Activated CD4-positive, CD25-positive, alpha-beta regulatory T cell (primary cell): ENCODE measurements around the gene SPAG7.

Experiments
- DNase-seq, 4 experiments: peaks; one replicate each; lab custom pipeline; 2025; lab: John Stamatoyannopoulos, UW

The SPAG7 gene

GRCh38 chr17:4967539-4968485, at the start of gene SPAG7:
TSS of gene SPAG7 (minus strand) at chr17:4967817. CDS start at chr17:4967804, 13 bp downstream.
- DNase-seq: peak; percentile 82 to 87 (median 84)

- DNase-seq: no peak
These were observed 46.7 kb upstream of the SPAG7 start for GRCh38 chr17:5014357-5014756.

DNA sequence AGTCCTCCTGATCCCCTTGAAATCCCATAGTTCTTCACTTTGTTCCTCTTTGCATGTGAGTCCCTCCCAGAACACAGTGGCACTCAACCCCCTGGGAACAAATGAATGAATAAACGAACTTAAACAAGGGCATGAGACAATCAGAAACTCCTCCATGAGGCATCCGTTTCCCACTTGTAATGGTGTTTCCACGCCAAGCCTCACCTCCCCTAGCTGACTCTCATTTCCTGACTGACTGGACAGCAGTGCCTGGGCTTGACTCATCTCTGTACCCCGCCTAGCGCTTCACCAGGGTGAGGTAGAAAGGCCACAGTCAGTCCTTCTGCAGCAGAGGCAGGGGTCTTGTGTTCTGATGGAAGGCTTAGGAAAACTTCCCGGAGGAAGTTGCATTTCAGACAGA, 44.3 kb upstream of the SPAG7 start:
- DNase-seq: no peak

- DNase-seq: no peak
These were observed 35.7 kb upstream of the SPAG7 start for GRCh38 chr17:5003214-5003867.

- DNase-seq: no peak
These were observed 34.6 kb upstream of the SPAG7 start for GRCh38 chr17:5002121-5002788.

DNA sequence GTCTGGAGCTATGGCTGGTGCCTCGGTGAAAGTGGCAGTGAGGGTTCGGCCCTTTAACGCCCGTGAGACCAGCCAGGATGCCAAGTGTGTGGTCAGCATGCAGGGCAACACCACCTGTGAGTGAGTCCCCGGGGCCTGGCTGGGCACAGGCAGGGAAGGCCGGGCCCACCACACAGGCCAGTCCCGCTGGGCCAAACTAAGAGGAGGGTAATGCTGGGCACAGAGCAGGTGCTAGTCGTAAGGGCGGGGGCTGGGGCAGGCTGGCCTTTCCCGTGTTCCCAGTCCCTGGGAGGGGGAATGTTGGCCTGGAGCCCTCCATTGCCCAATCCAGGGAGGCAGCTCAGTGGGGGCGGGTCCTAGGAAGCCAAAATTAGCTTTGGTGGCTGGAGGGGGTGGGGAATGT, 32.6 kb upstream of the SPAG7 start:
- DNase-seq: no peak

DNA sequence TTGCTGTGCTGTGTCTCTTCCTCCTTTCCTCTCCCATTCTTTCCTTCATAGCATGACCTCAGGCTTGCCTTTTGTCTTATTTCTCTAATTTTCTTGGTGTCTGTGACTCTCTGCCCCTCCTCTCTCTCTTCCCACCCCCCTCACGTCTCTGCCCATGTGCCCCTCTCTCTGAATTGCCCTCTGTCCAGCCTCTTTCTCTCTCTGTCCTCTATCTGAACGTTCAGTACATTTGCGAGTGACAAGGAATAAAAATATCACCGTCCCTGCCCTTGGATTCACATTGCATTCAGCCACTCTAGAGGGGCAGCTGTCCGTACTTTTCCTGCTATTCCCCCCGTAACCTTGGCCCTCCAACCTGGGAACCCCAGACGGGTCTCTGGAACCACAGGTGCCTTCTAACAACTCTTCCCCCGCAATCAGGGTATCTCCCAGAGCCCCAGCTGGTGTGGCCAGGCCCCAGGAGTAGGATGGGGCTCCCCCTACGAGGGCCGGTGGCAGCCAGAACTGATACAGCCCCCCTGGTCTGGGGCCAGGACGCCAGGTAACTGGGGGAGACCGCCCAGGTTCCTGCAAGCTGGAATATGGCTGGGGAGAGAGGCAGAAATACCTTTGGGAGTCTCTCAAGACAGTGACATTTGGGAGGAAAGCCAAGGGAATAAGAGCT, 31.9 kb upstream of the SPAG7 start:
- no peak for DNase-seq

DNA sequence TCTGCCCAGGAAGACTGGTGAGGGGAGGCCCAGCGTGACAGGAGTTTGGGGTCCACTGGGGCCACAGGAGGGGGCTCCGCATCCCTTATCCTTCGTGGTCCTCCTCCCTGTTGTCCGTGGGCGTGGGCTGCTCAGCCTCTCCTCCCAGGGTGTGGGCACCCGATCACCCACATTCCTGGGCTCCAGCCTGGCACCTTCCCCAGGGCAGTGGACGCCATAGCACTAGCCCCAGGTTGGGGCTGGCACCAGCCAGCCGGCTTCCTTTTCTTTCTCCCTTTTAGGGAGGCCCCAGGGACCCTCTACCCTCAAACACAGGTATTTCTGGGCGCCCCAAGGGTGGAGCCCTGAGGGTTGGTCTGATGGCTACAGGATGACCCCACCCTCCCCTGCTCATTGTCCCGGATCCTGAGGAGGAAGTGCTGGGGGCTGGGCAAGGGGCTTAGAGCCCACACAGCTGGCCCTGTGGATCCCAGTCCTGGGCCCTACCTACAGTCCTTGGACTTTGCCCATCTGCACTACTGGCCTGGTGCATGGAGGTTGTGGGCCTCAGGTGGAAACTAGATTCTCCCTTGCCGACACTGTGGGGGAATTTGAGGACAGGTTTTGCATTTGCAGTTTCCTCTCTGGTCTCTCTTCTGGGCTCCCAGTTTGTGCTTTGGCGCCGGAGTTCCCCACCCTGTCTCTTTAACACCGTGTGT, 31.3 kb upstream of the SPAG7 start:
- no peak for DNase-seq

DNA sequence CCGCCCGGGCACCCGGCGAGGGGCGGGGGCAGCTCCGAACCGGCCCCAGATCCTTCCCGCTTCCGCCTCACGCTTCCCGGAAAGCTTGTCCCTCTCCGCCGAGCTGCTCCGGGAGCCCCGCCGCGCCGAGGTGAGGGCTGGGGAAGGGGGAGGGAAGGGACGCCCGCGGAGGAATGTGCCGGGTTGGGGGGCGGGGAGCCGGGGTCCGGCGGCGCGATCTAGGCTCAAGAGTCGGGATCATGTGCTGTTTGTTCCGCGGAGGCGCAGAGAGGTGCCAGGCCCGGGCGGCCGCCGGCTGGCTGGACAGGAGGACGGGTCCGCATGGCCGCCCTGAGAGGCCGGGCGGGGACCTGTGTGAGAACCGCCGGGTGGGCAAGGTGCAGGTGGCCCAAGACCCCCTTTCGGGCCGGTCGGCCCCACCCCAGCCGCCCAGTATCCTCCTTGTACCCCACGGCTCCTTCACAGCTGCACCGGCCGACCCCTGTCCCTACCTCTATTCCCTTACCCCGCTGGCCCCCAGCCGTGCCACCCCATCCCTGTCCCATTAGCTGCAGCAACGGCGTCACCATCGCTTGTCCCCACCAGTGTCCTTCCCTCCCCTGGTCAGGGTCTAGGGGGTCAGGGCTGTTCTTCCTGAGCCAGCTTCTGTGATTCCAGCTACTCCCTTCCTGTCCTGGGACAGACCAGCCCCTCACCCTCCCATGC, 30.6 kb upstream of the SPAG7 start:
- no peak for DNase-seq

- DNase-seq: peak; percentile 72 to 85 (median 78)
These were observed 29.8 kb upstream of the SPAG7 start, which contains the start of the genes INCA1 and KIF1C for GRCh38 chr17:4997302-4998026. TSS of gene INCA1 (minus strand) at chr17:4997522. CDS start at chr17:4994437, 3,085 bp downstream. TSS of gene KIF1C (plus strand) at chr17:4997950. CDS start at chr17:5000247, 2,297 bp downstream.

GRCh38 chr17:4994081-4994595, 26.5 kb upstream of the SPAG7 start:
- DNase-seq: no peak

DNA sequence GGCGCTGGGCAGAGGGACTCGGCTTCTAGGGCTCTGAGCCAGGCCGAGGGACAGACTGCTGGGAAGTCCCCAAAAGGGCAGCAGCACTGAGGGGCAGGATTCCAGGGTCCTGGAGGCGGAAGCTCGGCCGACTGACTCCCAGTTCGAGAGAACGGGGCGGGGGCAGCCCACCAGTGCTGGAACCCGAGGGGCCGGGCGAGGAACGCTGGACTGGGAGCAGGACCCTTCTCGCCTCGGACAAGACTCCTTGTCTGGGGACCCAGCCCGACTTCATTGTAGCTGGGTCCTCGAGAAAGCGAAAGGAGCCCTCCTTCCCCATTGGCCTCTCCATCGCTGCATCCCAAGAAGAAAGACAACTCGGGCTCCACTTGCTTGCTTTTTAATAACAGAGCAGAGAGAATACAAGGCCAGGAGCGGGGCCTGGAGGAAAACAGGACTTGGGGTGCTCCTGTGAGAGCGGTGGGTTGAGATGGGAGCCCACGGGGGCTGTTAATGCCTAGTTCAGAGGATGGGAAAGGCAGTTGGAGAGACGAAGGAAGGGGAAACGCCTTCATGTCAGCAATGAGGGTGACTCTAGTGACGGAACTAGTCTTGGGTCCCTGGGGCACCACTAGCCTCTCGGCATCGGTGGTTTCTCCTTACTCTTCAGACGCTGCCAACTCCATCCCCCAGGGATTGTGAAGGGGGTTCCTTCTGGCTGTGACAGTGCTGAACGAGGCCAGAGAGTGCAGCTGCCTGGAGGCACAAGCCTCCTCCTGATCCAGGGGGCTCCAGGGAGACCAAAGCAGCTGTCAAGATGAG, 20.4 kb upstream of the SPAG7 start:
- DNase-seq: no peak

DNA sequence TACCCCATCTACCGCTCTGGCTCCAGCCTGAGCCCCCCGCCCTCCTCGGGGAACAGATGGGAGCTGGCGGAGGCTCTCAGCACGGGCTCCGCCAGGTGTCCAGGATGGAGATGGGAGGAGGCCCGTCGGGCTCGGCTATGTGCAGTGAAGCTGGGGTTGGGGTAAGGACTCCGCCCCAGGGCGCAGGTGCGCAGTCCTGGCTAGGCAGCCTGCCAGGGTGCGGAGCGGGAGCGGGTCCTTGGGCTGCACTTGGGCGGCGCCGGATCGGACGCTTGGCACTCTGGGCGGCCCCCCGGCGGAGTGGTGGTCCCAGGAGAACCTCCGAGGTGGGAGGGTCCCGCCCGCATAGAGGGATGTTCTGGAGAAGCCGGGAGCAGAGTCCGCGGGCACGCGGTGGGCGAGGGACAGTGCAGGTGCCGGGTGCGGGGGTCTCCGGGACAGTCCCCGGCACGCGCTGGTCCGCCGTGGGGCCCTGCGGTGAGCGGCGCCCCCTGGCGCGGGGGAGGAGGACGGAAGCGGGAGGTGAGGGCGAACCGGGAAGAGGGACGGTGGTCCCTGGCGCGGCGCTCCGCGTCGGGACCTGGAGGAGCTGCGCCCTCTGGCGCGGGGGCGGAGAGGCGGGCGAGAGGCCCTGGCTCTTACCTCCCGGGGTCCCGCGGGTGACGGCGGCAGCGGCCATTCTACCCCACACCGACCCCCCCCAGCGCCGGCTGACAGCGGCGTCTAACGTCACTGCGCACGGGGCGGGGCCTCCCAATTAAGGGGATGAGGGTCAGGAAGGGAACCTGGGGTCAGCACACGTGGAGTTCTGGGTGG, 19.5 kb upstream of the SPAG7 start, which contains the start of gene CAMTA2:
TSS of gene CAMTA2 (minus strand) at position 725 of the 816 bp plus-strand sequence. CDS start 1,453 bp downstream, outside the sequence.
- DNase-seq: peak; percentile 72 to 83 (median 80)

DNA sequence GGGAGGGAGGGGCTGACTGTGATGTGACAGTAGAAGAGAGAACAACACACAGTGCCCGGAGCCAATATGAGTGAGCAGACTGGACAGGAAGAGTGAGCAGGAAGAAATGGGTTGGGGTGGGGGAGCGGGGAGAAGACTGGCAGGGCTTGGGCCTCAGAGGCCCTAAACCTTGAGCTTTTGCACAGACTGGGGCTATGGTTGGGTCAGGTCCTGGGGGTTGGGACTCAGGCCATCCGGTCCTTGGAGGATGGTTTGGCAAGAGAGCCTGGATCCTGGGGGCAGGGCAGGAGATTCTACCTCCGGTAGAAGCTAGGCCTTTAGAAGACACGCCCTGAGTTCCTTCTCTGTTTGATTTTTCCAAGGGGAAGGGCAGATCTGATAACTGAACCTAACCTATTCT, 18.8 kb upstream of the SPAG7 start:
- no peak for DNase-seq

DNA sequence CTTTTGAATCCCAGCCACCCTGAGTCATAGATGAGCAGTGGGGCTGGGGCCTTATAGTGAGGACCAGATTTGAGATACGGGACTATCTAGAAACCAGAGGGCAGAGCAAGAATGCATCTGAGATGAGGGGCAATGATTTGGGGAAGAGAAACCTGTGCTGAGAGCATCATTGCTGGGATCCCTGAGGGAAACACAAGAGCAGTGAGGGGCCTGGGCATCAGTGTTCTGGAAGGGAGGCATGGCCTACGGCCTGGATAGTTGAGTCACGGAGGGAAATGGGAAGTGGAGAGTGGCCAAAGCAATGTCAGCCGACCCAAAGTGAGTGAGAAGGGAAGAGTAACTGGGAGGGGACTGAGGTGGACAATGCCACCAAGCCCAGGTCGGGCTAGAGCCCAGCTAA, 14.7 kb upstream of the SPAG7 start:
- DNase-seq: no peak

DNA sequence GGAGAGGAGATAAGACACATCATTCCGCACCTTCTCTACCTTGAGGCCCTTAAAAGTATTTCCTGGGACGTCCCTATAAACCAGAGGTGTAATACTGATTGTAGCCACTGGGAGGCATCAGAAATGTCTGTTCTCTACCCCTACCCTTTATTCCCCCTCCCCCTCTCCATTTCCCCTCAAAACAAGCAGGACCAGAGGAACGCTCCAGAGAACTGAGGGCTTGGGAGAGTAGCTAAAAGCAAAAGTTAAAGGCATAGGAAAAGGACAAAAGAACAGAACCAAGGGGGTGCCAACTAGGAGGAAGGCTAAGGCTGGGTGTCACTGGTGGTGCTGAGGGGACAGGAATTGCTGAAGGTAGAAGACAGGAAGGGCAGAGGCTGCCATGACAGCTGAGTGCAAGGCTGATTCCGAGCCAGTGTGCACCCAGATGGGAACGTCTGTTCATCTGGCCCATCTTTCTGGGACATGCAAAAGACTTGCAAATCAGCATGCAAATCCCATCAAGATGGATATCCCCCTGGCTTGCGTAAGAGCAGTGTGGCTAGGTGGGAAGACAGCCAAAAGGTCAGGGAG, 13.1 kb upstream of the SPAG7 start:
- DNase-seq: no peak

DNA sequence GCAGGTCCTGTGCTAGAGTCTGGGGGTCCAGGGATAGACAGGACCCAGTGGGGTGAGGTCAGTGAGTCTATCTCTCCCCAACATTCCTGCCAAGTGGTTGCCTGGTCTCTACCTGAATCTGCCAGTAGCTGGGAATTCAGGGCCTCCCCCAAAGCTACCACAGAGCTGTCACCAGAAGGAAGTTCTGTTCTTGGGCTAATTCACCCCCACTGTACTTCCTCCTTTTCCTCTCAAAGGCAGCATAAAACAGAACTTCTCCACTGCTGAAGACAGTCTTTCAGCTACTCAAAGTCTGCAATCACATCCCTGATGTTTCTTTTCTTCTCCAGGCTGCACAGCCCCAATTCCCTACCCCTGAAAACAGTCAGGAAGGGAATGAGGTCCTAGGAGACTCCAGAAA, 11.1 kb upstream of the SPAG7 start:
- DNase-seq: no peak
